ENCODE results near the gene ADAMTSL5.
"Not testable (repeated sequence)": the region's sequence is repeated elsewhere in the genome, so short reads cannot be mapped to it uniquely, and the experiment has no call there.

ADAMTSL5 gene

DNA sequence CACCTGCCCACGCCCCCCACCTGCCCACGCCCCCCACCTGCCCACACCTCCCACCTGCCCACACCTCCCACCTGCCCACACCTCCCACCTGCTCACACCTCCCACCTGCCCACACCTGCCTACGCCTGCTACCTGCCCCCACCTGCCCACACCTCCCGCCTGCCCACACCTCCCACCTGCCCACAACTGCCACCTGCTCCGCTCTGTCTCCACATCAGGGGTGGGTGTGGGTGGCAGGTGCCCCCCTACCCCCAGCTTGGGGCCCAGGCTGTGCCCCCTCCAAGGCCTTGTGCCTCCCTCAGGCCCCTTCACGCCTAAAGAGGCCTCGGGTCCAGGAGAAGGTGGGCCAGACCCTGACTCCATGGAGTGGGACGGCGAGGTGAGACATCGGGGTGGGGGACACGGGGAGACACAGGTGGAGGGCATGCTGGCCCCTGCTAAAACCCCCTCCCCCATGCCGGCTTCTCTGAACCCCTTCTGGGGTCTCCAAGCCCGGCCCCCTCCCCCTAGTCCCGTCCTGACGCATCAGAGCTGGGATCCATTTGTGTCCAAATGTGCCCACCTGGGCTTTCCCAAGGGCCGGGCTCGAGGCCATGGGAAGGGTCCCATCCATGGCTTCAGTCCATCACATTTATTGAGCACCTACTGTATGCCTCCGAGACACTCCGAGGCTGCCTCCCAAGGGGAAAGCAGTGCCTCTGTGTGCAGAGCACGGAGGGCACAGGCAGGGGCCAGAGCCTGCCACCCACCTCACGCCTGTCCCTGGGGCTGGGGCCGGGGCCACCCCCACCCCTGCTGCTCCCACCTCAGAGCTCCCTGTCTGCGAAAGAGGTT lies 16.0 kb upstream of the ADAMTSL5 start:
- no peak for DNase-seq

DNA sequence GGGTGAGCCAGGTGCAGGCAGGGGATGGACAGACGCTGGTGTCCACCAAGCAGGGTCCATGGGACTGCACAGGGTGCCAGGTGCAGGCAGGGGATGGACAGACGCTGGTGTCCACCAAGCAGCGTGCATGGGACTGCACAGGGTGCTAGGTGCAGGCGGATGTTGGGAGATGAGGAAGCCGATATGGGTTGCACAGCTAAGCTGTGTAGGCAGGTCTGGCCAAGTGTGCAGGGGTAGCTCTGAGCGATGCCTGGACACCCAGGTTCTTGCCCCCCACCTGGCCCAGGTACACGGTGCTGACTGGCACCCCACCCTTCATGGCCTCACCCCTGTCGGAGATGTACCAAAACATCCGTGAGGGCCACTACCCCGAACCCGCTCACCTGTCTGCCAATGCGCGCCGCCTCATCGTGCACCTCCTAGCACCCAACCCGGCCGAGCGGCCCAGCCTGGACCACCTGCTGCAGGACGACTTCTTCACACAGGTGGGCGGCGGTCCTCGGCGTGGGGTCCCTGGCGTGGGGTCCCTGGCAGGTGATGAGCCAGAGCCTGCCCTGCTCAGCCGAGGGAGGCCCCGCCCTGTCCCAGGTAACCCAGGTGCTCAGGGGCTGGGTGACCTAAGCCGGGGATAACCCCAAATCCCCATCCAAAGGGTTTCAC lies 15.0 kb upstream of the ADAMTSL5 start:
- DNase-seq, result no peak

DNA sequence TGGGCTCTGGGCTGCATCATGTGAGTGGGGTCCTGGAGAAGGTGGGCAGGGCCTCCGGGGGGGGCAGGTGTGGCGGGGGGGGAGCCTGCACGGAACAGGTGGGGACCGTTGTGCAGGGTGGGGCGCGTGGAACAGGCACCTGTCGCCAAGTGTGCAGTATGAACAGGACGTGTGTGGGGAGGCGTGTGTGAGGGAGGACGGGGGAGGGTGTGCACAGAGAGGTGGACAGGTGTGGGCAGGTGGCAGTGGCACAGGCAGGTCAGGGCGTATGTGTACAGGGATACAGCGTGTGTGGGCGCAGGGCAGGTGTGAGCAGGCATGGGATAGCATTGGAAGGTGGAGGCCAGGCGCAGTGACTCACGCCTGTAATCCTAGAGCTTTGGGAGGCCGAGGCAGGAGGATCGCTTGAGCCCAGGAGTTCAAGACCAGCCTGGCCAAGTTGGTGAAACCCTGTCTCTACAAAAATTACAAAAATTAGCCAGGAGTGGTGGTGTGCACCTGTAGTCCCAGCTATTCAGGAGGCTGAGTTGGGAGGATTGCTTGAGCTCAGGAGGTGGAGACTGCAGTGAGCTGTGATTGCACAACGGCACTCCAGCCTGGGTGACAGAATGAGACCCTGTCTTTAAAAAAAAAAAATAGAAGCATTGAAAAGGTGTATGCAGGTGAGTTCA lies 14.3 kb upstream of the ADAMTSL5 start:
- no peak for DNase-seq

DNA sequence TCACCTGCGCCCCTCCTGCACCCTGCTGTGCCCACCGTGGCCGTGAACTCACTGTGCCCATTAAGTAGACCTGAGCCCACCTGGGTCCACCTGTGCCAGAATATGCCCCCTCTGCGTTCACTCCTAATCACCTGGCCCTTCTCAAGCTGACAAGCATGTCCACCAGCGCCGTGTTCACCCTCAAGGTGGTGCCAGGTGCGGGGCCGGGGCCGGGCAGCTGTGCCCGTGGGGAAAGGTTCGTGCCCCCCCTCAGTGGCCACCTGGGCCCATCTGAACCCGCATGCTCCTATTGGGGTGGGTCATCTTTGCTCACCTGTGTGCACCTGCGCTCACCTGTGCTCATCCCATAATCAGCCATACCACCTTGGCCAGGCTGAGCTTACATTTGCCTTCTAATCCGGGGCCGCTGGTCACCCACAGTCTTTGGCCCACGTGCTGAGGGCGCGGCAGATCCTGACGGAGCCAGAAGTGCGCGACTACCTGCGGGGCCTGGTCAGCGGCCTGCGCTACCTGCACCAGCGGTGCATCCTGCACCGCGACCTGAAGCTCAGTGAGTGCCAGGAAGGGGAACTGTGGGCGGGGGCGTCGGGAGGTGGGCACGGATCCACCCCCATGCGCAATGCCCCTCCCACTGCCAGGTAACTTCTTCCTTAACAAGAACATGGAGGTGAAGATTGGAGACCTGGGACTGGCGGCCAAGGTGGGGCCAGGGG lies 13.4 kb upstream of the ADAMTSL5 start:
- no peak for DNase-seq

DNA sequence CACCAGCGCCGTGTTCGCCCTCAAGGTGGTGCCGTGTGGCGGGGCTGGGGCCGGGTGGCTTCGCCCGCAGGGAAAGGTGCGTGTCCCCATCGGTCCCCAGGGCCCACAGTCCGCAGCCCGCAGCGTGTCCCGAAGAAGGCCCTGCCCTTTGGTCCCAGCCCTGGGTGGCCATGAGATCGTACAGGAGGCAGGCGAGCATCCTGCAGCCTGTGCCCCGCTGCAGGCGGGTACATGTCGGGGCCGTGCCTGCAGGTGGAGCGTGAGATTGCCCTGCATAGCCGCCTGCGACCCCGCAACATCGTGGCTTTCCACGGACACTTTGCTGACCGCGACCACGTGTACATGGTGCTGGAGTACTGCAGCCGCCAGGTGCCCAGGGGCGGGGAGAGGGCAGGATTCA lies 12.5 kb upstream of the ADAMTSL5 start:
- DNase-seq, result no peak

DNA sequence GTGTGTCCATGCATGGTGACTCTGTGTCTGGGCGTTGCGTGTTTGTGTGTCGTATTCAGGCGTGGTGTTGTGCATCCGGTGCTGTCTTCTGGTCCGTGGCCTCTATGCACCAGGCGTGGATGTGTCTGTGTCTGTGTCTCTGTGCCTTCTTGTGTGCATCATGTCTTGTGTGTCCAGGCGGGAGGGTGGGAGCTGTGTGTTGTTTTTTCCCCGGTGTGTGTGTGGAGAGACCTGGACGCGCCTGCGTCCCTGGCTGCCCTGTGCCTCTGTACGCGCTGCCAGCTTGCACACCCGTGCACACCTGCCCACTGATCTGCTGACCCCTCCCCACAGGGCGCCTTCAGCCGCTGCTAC lies 12.1 kb upstream of the ADAMTSL5 start:
- no peak for DNase-seq

DNA sequence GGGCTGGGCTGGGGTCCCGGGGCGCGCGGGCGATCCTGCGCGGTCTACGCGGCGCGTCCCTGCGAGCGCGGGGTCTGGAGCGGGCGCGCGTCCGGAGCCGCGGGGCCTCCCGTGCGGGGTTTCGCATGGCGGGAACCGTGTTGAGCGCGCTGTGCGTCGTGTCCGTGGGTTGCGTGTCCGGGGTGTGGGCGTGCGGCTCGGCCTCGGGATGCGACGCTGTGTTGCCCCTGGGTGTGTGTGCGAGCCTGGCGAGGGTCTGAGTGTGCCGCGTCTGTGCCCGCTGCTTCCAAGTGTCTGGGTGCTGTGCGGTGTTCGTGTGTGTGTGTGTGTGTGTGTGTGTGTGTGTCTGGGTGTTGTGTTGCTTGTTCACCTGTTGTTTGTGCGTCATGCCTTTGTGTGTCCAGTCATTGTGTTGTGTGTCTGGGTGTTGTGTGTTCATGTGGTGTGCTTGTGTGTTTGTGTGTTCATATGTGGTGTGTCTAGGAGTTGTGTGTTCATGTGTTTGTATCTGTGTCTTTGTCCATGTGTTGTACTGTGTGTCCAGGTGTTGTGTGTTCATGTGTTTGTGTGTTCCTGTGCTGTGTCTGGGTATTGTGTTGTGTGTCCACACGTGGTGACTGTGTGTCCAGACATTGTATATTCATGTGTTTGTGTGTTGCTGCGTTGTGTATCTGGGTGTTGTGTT lies 11.6 kb upstream of the ADAMTSL5 start:
- no peak for DNase-seq

DNA sequence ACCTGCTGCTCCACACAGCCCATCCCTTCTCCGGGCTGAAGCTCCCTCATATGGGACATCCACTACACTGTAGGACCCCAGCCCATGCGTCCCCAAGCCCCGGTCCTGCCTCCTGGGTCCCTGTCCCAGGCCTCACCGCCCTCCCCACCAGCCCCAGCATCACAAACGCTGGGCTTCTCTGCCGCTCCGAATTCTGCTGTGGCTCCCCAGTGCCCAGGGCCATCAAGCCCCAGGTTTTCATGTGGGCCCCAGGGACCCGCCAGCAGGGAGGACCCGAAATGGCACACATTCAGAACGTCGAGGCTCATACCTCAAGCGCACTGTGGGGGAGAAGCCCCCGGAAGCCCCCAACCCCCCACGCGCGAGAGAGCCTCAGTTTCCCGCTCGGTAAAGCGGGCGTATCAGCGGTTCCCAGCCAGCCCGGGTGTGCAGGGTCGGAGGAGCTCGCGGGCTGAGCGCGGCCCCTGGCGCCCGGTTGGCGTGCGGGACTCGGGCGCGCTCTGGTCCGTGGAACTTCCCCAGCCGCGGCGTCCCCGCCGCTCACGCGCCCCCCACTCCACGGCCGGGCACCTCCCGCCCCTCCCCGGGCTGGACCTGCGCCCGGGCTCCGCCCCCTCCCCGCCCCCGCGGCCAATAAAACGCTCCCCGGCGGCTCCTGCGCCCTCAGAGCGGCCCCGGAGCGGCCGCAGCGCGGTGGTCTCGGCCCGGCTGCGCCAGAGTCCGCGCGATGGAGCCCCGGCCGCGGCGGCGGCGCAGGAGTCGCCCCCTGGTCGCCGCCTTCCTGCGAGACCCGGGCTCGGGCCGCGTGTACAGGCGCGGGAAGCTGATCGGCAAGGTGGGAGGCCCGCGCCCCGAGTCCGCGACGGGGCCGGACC lies 10.8 kb upstream of the ADAMTSL5 start, which contains the start of gene PLK5:
PLK5 (plus strand) TSS at position 666 of the 875 bp plus-strand sequence. CDS start 2,920 bp downstream, outside the sequence.
- DNase-seq, result no peak

DNA sequence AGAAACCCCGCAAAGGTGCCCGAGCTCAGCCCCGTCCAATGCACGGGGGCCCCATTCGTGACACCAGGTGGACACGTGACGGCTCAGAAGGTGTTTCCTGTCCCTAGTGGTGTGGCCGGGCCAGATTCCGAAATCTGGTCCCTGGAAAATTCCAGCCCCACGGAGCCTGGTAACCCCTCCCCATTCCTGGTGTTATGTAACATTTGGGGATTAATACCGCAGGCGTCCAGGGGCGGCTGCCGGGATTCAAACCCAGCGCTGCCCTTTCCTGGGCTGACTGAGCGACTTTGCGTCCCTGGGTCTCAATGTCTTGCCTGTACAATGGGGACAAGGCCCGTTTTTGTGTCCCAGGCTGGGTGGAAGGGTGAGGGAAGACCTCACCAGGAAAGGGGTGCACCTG lies 10.0 kb upstream of the ADAMTSL5 start:
- no peak for DNase-seq

DNA sequence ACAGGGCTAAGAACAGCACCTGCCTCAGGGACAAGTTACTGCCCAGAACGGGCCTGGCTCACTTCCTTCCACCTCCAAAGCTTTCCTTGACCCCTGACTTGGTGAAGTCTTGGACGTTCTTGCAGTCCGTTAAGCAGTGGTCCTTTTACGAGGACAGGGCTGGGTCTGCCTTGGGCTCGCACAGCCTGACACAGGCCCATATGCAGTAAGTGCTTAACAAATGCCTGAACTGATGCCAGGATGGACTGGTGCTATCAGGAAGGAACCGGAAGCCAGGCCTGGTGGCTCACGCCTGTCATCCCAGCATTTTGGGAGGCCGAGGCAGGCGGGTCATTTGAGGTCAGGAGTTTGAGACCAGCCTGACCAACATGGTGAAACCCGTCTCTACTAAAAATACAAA lies 9.2 kb upstream of the ADAMTSL5 start:
- DNase-seq, result no peak

DNA sequence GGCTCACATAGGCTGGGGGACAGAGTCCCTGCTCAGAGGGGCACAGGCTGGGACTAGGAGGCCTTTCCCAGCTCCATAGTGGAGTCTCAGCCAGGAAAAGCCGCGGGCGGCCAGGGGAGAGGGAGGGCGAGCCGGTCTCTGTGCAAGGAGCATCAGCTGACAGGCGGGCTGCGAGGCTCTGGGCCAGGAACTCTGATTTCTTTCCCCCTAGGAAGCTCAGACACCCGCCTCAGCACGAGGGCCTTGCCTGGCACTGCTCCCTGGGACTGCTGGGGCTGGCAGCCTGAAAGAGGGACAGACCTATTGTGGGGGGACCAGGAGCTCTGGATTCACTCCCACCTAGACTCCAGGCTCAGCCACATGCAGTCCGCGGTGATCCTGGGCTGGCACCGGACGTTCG lies 8.8 kb upstream of the ADAMTSL5 start:
- no peak for DNase-seq

DNA sequence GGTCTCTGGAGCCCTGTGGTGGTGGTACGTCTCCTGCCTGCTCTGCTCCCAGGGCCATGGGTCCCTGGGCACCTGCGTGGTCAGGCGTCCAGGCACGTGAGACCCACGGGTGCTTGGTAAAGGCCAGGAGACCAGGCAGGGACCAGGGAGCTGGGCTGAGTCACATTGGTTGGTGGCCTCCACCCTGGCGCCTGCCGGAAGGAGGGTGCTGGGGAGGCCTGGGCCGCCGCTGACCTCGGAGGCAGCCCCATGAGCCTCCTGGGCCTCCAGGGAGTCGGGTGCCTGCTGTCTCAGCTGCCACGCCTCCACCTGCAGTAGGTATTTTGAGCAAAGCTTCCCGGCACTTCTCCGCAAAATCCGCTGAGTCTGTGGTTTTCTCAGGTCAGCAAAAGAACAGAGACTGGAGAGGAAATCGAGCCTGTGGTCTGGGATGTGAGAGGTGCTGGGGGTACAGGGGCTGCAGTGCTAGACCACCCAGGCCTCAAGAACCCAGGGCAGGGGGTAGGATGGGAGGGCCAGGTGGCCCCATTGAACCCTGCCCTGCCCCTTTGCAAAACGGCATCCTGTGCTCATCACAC lies 7.5 kb upstream of the ADAMTSL5 start:
- no peak for DNase-seq

DNA sequence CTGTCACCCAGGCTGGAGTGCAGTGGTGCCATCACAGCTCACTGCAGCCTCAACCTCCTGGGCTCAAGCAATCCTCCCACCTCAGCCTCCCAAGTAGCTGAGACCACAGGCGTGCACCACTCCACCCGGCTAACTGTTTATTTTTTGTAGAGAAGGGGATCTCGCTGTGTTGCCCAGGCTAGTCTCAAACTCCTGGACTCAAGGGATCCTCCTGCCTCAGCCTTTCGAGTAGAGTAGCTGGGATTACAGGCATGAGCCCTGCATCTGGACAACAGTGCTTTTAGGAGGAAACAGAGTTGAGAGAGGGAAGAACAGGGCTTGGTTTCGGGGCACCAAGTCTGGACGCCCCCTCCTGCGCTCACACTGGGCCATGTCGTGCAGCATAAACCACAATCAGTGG lies 7.0 kb upstream of the ADAMTSL5 start:
- not testable (repeated sequence) for DNase-seq

DNA sequence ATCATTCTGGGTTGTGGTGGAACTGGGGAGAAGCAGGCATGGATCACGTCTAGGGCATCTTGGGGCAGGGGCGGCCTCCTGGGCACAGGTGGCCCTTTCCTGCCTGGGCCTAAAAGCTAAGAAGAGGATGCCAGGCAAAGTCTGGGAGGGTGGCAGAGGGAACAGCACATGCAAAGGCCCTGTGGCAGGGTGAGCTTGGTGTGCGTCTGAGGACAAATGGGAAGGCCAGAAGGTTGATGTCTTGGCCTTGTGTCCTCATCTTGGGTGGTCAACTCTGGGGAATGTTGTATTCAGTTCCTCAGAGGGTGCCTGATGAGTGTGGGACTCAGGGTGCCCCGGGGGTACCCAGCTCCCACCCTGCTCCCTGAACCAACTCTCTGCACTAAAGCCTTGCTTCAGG lies 5.7 kb upstream of the ADAMTSL5 start:
- DNase-seq, result no peak

DNA sequence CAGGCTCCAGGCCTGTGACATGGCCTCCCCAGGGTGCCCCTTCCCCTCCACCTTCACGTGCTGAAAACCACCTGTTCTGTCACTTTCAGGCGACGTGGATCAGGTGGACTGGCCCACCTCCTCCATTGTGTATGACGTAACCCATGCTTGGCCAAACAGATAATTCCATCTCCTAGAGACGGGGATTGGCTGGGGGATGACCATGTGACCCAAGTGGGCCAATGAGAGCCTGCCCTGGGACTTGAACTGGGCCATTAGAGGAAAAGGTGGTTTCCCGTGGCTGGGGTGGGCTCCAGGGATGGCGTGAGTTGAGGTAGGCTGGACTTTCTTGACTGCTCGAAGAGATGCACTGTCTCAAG lies 3.6 kb upstream of the ADAMTSL5 start:
- no peak for DNase-seq

DNA sequence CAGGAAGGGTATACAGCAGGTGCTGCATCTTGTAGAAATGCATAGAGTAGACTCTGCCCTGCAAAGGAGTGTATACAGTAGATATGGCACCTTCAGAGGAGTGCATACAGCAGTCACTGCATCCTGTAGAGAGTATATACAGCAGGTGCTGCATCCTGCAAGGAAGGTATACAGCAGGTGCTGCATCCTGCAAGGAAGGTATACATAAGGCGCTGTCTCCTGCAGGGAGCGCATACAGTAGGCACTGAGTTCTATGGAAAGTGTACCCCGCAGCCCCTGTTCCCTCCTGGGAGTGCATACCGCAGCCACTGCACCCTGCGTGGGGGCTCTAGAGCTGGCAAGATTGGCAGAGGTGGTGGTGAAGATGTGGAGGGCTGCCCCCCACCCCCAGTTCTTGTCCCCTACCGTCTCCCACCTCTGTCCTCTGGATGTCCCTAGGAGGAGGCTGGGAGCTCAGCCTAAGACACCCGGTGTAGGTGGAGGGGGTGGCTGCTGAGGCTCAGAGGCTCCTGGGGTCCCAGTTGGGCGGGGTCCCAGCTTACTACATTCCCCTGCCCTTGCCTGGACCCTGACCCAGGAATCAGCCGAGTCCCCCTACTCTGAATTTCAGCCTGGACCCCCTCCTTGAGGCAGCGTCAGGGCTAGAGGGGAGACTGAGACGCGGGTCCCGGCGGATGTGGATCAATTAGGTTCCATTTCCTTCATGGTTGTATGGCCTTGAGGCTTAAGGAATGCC lies 2.3 kb upstream of the ADAMTSL5 start:
- no peak for DNase-seq

DNA sequence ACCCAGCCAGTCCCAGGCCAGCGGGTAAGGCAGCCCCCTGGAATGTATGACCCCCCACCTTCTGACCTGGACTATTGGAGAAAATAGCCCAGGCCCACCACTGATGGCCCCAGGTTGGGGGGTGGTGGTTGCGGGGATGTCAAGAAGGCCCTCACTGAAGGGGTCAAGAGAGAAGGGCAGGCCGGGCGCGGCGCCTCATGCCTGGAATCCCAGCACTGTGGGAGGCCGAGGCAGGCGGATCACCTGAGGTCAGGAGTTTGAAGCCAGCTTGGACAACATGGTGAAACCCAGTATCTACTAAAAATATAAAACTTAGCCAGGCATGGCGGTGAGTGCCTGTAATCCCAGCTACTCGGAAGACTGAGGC lies 1.5 kb upstream of the ADAMTSL5 start:
- DNase-seq, result no peak

DNA sequence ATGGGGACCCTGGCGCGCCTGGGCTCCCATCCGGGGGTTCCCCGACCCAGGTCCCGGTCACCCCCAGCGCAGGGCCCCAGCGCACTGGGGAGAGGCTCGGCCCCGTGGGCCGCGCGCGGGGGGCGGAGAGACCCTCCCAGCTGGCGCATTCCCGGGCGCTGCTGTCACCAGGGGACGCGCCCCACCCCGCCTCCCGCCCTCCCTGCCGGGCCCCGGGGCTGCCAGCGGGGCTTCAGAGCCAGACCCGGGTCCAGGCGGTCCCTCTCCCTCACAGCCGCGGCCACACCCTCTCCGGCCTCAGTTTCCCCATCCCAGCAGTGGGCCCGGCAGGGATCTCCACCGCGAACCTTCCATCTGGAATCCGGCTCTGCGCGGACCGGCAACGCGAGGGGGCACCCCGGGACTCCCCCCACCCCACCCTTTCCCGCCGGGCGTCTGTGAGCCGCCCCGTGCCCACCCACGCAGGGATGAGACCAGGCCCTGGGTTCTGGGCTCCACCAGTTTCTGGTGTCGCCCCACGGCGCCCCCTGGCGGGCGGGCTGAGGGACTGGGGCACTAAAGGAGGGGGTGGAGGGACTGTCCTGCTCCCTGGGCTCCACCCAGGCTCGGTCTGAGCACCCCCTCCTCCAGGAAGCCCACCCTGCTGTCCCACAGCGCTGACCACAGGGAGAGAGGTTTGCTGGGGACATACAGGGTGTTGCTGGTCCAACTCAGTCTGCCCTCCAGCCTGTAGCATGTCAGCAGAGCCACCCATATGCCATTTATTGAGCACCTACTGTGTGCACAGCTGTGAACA lies 878 bp upstream of the ADAMTSL5 start:
- no peak for DNase-seq

DNA sequence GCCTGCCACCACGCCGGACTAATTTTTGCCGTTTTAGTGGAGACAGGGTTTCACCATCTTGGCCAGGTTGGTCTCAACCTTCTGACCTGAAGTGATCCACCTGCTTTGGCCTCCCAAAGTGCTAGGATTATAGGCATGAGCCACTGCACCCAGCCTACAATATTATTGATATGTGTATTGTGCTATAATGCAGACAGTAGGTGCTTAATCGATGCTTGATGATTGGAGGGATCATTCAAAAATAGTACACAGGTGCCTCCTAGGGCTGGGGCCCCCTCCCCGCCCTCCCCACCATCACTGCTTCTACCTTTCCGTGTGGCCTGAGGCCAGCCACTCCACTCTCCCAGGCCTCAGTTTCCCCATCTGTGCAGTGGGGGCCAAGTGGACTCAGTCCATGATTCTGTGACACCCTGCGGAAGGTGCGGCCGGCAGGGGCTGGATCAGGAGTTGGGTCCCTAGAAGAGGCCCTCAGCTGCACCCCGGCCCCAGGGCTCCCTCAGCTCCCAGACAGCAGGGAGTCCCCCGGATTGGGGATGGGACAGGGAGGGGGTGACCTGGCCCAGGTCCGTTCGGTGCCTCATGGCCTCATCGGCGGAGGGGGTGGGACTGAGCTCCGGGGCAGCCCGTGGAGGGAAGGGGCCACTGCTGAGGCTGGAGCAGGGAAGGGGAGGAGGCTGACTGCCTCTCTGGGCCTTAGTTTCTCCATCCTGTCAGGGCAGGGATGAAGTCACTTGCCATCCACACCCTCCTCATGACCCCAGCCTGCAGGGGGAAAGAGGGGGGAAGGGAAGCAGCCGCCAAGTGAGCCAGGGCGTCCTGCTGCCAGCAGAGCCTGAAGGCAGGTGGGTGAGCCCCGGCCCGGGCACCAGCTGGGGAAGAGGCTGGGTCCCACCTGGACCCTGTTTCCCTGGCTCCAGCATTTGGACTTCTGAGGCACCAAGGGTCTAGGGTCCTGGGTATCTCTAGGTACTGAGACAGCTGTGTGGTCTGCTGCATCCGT lies 1.2 kb downstream of the ADAMTSL5 start:
- DNase-seq, result no peak

Measured in NCI-H1048 (cell line).